ENCODE results near the gene CLSTN3.

CLSTN3 gene

DNA sequence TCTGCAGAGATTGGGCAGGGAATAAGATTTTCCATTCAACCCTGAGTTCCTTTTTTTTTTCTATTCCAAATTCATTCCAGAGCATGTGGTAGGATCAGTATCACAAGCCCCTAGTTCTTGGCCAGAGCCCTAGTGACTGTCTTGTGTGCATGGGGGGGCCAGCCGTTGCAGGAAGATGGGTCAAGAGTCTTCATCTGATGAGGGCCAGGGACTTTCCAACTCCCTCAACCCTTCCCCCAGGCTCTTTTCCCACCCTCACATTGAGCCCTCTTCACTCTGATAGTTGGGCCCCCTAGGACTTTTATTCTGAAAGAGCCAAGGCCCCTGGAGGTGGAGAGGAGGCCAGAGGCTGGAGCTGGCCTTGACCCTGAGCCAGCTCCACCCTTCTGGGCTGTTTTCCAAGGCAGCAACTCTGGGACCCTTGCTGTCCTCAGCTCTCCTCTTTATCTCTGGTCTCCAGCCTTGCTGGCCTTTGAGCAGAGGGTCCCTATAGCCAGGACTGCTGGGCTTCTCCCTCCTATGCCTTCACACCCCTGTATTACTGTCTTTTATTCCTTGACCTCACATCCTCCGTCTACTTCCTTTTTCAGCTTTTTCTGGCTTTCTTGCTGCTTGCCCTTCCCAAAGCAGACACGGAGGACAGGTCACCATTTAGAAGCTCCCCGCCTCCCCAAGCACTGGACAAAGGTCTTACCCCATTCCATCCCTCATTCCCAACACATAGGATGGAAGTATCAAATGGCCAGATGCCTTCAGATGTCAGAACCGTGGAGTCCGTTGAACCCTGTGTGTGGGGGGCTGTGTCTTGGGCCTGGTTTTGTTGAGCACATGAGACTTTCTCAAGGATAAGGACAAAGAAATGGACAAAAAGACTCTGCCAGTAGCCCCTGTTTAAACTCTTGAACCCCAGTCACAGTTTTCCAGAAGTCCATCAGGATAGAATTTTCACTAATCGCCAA lies 7.1 kb upstream of the CLSTN3 start:
- Histone ChIP-seq H3K36me3 (no peaks in the 10 kb centered on the region), H3K27me3 (no peaks in the 10 kb centered on the region), H3K27ac (no peak overlapping the region), H3K4me1 (no peaks in the 10 kb centered on the region), H3K4me3 (no peak overlapping the region), H3K9me3 (no peaks in the 10 kb centered on the region)
- peak in 1 of 2 donors; percentile 52 for DNase-seq
- intact Hi-C loops (cut with DNase I; ENCODE audit: low total_unique reads): no loop called here
- TF ChIP-seq, protein P1, sequence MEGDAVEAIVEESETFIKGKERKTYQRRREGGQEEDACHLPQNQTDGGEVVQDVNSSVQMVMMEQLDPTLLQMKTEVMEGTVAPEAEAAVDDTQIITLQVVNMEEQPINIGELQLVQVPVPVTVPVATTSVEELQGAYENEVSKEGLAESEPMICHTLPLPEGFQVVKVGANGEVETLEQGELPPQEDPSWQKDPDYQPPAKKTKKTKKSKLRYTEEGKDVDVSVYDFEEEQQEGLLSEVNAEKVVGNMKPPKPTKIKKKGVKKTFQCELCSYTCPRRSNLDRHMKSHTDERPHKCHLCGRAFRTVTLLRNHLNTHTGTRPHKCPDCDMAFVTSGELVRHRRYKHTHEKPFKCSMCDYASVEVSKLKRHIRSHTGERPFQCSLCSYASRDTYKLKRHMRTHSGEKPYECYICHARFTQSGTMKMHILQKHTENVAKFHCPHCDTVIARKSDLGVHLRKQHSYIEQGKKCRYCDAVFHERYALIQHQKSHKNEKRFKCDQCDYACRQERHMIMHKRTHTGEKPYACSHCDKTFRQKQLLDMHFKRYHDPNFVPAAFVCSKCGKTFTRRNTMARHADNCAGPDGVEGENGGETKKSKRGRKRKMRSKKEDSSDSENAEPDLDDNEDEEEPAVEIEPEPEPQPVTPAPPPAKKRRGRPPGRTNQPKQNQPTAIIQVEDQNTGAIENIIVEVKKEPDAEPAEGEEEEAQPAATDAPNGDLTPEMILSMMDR (IDR thresholded peaks at IDR 0.05): no peak

DNA sequence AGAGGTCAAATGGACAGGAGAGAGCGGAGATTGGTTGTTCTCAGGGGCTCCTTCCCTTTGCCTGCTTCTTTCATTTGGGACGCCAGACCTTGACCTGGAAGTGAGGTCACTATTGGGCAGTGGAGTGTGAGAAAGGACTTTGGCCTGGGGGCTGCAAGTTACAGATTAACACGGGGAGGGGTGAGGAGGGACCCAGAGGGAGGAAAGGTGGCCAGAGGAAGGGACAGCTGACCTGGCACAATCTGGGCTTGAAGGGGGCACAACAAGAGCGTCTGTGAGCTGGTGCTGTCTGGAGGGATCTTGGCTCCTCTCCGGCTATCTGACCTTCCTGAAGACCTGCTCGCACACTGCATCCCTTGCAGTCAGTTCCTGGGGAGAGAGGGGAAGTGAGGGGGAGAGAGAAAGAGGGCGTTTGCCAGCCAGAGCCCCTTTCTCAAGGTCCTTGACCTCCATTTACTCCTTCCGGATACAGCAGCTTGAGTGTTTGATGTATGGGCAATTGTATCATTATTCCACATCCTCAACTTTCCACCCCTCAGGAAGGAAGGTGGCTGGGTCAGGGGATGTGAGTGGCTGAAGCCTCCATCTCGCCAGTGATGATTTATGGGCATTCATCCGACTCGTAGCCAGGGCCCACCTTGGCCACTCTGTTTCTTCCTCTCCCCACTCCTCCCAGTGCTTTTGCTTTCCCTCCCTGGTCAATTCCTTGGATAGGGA lies 6.2 kb upstream of the CLSTN3 start:
- Histone ChIP-seq H3K4me3 (no peak overlapping the region), H3K9me3 (no peaks in the 10 kb centered on the region), H3K27ac (no peak overlapping the region), H3K27me3 (no peaks in the 10 kb centered on the region), H3K4me1 (peaks cover 0 to 5% (median 4%) of the 10 kb centered on the region in 4 donors), H3K36me3 (no peaks in the 10 kb centered on the region)
- intact Hi-C loops (cut with DNase I; ENCODE audit: low total_unique reads): no loop called here
- TF ChIP-seq, protein P1 (IDR thresholded peaks at IDR 0.05): no peak
- peak in 1 of 2 donors; percentile 41 for DNase-seq

DNA sequence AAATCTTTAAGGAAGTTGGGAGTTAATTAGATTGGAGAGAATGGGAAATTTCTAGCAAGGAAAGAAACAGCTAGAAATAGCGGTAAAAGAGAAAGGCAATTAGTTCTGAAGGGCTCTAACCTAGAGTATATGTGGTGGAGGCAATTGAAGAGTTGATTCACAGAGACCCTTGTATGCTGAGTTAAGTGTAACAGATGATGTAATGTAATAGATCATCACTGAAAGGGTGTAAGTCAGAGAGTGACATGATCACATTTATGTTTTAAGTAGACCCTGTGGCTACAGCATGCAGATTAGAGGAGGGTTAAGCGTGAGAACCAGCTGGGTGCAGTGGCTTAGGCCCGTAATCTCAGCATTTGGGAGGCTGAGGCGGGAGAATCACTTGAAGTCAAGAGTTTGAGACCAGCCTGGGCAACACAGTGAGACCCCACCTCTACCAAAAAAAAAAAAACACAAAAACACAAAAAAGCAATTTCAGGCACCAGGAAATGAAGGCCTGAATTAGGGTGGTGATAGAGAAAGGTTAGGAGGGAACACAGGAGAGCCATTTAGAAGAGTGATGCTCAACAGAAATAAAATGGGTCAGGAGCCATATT lies 4.4 kb upstream of the CLSTN3 start:
- intact Hi-C loops (cut with DNase I; ENCODE audit: low total_unique reads): no loop called here
- Histone ChIP-seq H3K36me3 (no peaks in the 10 kb centered on the region), H3K9me3 (no peaks in the 10 kb centered on the region), H3K27ac (no peak overlapping the region), H3K4me1 (peaks cover 0 to 21% (median 16%) of the 10 kb centered on the region in 4 donors), H3K4me3 (no peak overlapping the region), H3K27me3 (no peaks in the 10 kb centered on the region)
- DNase-seq: peak in 1 of 2 donors; percentile 10
- TF ChIP-seq, protein P1 (IDR thresholded peaks at IDR 0.05): no peak

DNA sequence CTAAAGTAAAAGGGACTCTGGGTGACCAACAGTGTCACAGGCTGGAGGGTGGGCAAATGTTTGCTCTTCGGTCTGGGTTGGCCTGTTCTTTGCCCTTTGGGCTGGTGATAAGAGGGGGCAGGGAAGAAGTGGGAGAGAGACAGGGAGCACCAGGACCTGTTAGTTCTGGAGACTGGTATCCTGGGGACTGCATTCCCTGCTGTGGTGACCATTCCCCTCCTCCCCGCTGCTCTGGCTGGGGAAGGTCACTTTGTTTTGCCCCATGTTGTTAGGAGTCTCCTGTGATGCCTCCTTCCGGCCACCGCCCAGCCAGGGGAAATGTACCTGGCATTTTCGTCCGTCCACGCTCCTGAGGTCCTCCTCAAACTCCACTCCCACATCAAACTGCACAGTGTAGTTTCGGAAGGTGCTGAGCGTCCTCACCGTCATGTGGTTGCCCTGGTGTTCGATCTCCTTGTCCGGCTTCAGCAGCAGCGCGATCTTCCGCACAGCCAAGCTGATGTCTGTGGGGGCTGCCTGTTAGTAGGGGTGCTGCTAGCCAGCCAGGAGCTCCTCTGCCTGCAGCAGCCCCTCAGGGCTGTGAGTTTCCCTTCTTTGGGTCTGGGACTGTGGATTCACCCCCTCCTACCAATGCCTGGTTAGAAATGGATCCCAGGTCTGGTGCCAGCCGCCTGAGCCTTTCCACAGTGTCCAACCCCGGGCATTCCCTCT lies 2.1 kb upstream of the CLSTN3 start:
- TF ChIP-seq, protein P1 (IDR thresholded peaks at IDR 0.05): no peak
- H3K4me3 ChIP-seq: no peak overlapping the region
- H3K27me3 ChIP-seq: no peaks in the 10 kb centered on the region
- H3K9me3 ChIP-seq: no peaks in the 10 kb centered on the region
- no peak overlapping the region for H3K27ac ChIP-seq
- peak in 1 of 2 donors; percentile 57 for DNase-seq
- H3K36me3 ChIP-seq: no peaks in the 10 kb centered on the region
- peaks cover 0 to 27% (median 19%) of the 10 kb centered on the region in 4 donors for H3K4me1 ChIP-seq
- intact Hi-C loops (cut with DNase I; ENCODE audit: low total_unique reads): no loop called here

DNA sequence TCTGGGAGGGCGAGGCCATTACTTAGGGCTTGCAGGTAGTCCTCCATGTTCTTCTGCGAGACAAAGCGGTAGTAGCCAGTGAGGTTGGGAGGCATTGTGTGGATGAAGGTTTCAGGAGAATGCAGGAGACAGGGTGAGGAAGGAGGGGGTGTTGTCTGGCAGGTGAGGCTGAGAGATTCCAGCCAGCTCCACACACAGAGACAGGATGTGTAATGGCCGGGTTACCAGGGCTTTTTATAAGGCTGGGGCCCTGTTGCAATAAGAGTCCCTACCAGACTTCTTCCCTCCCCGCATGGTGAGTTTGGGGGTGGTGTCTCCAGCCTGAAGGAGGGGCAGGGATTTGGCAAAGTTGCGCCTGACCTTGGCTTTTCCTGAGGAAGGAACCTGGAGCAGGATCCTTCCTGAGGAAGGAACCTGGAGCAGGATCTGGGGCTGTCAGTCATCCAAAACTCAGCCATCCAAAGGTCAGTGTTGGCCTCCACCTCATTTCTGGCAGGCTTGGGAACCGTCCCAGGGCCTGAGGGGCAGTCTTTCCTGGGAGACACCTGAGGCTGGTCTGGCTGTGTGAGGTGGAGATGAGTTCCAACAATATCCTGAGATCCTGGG lies 1.4 kb upstream of the CLSTN3 start, which contains the start of gene RBP5:
RBP5 (minus strand) TSS at position 209 of the 606 bp plus-strand sequence; CDS start at position 95, 114 bp downstream.
- Histone ChIP-seq H3K4me3 (peak within 1 kb of the TSS; percentile 57), H3K9me3 (no peaks in the 10 kb centered on the region), H3K36me3 (no peaks in the 10 kb centered on the region), H3K4me1 (peaks cover 0 to 27% (median 19%) of the 10 kb centered on the region in 4 donors), H3K27ac (peak within 1 kb of the TSS; percentile 76 to 77), H3K27me3 (no peaks in the 10 kb centered on the region)
- intact Hi-C loops (cut with DNase I; ENCODE audit: low total_unique reads): no loop called here
- TF ChIP-seq, protein P1 (IDR thresholded peaks at IDR 0.05): no peak
- no peak for DNase-seq

All from tibial artery (tissue), 4 donors.